GM18502 (cell line): Measurements from ENCODE around the gene CBLN1.
"Not testable (repeated sequence)": the region's sequence is repeated elsewhere in the genome, so short reads cannot be mapped to it uniquely, and the experiment has no call there.

Experiments used
- ATAC-seq: cut with Tn5 transposase; IDR thresholded peaks from one replicate; pipeline ENCODE4 v1.9.1; 2021; ENCODE audit warnings: mild to moderate bottlenecking; ENCODE audit not compliant: unreplicated experiment, poor library complexity

Gene CBLN1

GRCh38 chr16:49278567-49278827 lies 3.1 kb downstream of the CBLN1 start:
- ATAC-seq = no peak

- no peak for ATAC-seq
Observed at GRCh38 chr16:49277766-49278566, 3.7 kb downstream of the CBLN1 start.

DNA sequence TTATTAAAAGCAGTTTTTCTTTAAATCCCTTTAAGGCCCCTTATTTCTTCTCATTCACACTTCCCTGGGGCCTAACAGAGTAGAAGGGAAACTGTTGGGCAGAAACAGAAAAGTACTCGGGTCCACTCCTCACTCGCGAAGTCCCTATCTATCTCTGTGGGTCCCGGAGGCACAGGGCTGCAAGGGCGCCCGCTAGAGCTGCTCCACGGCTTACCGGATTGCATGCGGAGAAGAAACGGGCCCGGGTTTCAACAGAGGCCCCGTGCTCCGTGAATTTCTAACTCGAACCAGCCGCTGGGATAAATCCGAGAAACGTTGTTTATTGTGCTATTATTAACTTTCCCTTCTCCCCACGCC lies 4.3 kb downstream of the CBLN1 start:
- no peak for ATAC-seq

DNA sequence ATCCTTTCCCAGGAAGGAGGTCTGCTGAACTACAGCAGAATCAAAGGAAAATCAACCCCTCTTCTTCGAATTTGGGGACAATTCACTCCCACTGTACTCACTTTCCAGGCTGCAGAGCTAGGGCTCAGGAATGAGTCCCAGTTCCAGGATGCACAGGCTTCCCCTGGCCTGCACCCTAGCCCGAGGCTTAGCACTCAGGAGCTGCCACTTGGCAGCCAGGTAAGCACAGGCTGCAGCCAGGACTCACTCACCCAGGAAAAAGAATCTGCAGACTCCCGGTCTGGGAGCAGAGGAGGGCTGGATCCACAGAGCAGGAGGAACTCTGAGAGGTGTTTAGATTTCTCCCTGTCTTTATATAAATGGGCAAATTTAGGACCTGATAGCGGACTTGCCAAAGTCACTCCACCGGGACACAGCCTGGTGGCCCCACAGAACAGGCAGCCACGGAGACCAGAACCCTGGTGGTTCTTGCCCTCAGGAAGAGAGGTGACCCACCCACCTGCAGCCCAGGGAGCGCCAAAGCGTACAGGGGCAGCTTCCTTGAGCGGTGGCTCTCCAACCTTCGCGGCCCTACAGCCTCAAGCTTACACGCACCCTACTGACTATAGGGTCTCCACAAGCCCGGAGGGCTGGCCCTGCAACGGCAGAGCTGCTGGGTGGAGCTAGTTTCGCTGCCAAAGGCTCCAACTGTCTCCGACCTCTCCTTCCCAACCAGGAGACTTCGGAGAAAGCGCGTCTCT lies 4.8 kb downstream of the CBLN1 start:
- no peak for ATAC-seq

DNA sequence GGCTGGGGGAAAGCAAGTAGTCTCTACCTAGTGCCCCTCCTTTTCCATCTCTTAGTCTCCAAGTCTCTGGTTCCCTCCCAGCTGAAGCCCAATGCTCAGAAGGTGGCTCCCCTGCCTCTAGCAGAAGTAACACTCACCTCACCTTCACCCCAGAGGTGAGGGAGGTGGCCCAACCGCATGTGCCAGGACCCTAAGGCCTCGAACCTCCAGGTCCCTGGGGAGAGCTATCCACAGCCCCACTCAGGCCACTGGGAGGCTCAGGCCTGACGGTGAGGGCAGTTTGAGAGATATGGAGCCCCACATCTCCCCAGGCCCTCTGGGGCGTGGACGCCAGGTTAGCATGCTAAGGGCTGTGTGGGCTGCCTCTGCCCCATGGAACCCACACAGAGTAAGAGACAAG lies 5.8 kb downstream of the CBLN1 start:
- no peak for ATAC-seq

- no peak for ATAC-seq
Observed at GRCh38 chr16:49275050-49275730, 6.4 kb downstream of the CBLN1 start.

- ATAC-seq = no peak
Observed at GRCh38 chr16:49274591-49274990, 7.0 kb downstream of the CBLN1 start.

GRCh38 chr16:49273771-49274170 lies 7.9 kb downstream of the CBLN1 start:
- no peak for ATAC-seq

GRCh38 chr16:49271363-49271762 lies 10.3 kb downstream of the CBLN1 start:
- ATAC-seq = no peak

DNA sequence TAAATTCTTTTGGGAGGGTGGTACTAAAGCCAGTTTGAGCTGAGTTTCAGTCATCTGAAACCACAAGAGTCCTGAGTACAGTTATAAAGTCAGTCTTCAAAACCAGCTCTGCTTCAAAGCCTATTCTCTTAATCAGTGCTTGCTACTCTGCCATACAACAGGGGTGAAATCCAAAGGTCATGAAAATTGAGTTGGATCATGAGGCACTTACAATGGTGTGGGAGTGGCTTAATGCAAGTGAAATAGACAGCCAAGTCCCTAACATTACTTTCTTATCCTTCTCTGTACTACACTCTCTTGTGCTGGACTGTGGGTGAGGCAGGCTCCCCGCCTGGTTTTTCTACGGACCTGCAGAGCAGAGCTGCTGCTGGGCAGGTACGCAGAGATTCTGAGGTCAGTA lies 12.4 kb downstream of the CBLN1 start:
- ATAC-seq = no peak

- no peak for ATAC-seq
Observed at GRCh38 chr16:49268667-49269066, 13.0 kb downstream of the CBLN1 start.

GRCh38 chr16:49262501-49262900 lies 19.1 kb downstream of the CBLN1 start:
- no peak for ATAC-seq

DNA sequence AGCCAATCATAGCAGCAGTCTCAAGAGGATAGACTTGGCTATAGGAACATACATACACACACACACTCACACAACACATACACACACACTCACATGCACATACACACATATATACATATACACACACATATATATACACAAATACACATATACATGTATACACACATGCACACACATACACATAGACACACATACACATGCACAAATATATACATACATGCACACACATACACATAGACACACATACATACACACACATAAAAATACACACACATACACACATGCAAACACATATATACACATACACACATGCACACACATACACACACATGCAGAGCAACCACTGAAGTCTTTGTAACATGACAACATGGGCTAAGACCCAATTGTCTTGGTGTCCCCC lies 19.7 kb downstream of the CBLN1 start:
- ATAC-seq = no peak

DNA sequence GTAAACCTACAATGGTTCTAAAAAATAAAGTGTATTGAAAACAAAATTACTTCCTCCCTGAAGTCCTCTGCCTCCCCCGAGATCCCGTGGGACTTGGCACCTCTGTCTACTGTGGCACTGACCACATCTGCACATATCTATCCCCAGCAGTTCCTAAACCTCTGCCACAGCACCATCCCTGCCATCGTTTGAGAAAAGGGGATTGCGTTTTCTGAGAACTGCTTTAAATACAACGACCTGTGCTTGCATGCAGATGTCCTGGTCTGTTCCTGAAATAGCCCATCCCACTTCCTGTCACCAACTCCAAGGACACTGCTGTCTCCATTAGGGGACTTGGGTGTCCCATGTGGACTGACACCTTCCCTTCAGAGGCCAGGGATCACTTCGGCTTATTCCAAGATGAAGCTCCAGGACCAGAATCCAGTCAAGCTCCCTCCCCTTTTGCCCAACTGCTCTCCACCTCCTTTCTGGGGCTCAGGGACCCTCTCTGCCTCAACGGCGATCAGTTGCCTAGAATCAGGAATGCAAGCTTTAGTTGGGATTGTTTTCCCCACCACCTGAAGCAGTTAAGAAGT lies 20.6 kb downstream of the CBLN1 start:
- no peak for ATAC-seq

- no peak for ATAC-seq
Observed at GRCh38 chr16:49260253-49260652, 21.4 kb downstream of the CBLN1 start.

- ATAC-seq = no peak
Observed at GRCh38 chr16:49259330-49259729, 22.3 kb downstream of the CBLN1 start.

DNA sequence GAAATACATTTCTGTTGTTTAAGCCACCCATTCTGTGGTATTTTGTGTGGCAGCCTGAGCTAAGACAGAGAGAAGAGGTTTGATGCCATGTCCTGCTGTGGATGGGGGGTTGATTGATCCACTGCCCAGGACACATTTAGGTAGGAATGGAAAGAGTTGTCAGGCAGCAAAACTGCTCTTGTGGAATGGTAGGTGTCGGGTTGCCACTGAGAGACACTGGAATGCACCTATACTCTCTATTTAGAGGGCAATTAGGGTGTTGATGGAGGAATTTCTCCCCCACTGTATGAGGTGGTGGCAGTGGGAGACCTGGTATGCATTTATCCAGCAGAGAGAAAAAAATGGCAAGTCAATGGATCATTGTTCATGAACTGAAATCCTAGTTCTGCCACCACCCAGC lies 30.9 kb downstream of the CBLN1 start:
- ATAC-seq = no peak

DNA sequence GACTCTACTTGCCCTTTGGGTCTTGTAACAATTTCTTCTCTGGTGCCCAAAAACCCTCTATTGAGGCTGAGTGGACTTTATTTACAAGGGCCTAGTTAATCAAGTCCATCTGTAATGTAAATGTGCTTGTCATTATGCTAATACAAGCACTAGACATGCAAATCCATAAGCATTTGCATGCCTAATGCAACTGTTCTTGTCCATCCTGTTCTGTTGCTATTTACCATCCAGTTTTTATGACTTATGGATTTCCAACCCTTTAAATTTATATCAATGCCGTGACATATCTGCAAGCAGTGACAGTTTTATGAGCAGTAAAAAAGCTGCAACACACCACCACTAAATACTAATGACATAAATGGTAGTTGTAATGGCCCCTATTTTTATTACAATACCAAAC lies 33.4 kb downstream of the CBLN1 start:
- no peak for ATAC-seq

GRCh38 chr16:49236216-49236615 lies 45.4 kb downstream of the CBLN1 start:
- ATAC-seq = no peak

DNA sequence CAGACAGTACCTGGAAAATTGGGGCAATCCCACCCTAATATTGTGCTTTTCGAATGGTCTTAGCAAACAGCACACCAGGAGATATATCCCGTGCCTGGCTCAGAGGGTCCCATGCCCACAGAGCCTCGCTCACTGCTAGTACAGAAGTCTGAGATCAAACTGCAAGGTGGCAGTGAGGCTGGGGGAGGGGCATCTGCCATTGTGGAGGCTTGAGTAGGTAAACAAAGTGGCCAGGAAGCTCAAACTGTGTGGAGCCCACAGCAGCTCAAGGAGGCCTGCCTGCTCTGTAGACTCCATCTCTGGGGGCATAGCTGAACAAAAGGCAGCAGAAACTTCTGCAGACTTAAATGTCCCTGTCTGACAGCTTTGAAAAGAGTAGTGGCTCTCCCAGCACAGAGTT lies 53.3 kb downstream of the CBLN1 start:
- ATAC-seq = not testable (repeated sequence)
